Cardiac fibroblast (primary cell): ENCODE measurements around the gene PLA2G2C.

Source experiments
- DNase-seq, 2 donors: peaks; one replicate each; pipeline versions ENCODE4 v3.0.0 to v3.0.0-alpha.2; 2010; ENCODE audit warnings: low read depth in 2 of 2
- H3K4me3 ChIP-seq, 2 donors: replicated peaks in 1 of 2; 1 replicate in 1 of 2; 2 replicates in 1 of 2; pipeline ENCODE4 v1.5.1; 2011; ENCODE audit warnings: low read depth in 2 of 2, low read length in 2 of 2, mild to moderate bottlenecking in 2 of 2, moderate library complexity in 1 of 2
- TF ChIP-seq, protein P1 (sequence below): IDR thresholded peaks from one replicate; pipeline ENCODE4 v1.5.1; 2011; ENCODE audit warnings: low read depth, mild to moderate bottlenecking, low read length, inconsistent platforms

PLA2G2C gene

DNA sequence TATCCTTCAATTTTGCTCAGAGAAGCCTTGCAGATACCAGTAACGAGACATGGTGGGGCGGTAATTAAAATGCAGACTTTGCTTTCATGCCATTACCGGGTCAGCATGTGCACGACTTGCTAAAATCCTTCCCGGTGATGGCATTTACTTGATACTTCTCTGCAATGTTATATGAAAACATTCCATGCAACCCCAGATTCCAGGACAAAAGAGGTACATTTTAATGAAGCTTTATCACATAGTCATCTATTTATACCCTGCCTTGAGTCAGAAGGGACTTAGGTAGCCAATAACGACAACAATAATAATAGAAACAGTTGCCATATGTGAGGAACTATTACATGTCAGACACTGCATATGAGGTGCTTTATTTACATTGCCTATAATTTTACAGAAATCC is 29.4 kb upstream of the PLA2G2C start:
- no peak overlapping the region for H3K4me3 ChIP-seq
- TF ChIP-seq, protein P1, sequence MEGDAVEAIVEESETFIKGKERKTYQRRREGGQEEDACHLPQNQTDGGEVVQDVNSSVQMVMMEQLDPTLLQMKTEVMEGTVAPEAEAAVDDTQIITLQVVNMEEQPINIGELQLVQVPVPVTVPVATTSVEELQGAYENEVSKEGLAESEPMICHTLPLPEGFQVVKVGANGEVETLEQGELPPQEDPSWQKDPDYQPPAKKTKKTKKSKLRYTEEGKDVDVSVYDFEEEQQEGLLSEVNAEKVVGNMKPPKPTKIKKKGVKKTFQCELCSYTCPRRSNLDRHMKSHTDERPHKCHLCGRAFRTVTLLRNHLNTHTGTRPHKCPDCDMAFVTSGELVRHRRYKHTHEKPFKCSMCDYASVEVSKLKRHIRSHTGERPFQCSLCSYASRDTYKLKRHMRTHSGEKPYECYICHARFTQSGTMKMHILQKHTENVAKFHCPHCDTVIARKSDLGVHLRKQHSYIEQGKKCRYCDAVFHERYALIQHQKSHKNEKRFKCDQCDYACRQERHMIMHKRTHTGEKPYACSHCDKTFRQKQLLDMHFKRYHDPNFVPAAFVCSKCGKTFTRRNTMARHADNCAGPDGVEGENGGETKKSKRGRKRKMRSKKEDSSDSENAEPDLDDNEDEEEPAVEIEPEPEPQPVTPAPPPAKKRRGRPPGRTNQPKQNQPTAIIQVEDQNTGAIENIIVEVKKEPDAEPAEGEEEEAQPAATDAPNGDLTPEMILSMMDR: no peak
- DNase-seq: no peak

DNA sequence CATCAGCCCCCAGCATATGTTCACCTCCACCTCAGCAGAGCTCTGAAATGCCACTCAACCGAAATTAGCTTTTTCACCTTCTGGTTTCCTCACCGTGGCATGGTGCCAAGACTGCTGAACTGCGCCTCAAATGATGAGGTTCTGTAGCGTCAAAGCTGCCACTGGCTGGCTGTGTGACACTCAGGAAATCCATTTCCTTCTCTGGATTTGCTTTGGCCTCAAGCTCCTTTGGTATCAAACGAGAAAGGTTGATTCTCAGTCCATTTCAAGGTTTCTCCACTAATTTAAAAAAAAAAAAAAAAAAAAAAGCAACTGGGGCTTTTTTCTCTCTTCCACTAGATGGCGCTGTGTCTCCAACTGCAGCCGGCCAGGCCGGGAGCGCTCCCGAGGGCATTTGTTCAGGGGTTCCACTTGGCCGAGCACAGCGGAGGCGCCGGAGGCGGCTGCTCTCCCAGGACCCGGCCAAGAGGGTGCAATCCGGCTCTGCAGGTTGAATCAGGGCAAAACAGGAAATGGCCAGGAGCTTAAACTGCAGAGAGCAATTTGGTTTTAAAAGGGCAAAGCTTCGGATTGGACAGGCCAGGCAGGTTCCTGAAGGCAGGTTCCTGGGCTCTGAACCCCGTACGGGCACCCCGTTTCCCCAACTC is 26.5 kb upstream of the PLA2G2C start:
- DNase-seq: peak; percentile 63 to 64
- TF ChIP-seq, protein P1: peak; percentile 81
- H3K4me3 ChIP-seq: no peak overlapping the region

DNA sequence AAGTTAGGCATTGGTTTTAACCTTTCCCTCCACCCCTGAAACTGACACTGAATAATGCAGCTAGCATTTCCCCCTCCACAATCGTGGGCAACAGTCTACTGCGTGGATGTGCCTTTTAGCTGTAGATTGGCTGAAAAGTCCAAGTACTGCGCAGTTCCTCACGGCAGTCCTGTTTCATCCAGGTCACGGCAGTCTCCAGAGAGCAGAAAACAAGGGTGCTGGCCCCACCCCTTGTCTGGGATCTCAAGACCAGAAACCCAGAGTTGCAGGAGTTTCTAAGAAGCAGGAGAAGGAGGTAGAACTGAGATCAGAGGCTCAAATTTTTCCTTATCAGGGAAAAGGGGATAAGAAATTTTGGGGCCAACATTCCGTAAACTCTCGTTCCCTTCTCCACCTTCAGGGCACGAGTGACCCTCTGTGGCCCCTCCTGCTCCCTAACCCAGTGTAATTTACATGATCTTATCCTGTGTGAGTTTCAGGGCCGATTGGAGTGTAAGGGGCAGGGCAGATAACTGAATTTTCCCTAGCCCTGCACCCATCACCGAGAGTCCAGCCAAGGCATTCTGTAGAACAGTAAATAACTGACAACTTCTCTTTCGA is 25.9 kb upstream of the PLA2G2C start:
- TF ChIP-seq, protein P1: no peak
- H3K4me3 ChIP-seq: no peak overlapping the region
- DNase-seq: no peak

DNA sequence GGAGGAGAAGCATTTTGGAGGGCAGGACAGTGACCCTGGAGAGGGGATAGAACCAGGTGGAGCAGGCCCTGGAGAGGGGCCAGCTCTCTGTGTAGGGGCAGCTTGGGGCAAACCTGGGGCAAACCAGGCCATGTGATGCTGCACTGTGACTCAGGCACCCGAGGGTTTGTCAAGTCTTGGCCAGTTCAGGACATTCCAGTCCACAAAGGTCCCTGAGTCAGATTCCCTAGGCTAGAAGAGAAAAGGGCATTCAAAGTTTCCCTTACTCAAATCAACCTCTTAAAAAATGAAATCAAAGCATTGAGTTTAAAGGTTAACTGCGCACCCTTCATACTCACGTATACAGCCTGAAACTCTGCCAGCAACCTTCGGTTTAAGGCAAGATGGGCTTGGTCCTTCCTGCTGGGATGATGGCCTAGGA is 25.2 kb upstream of the PLA2G2C start:
- DNase-seq: peak; percentile 53
- no peak overlapping the region for H3K4me3 ChIP-seq
- TF ChIP-seq, protein P1: no peak

DNA sequence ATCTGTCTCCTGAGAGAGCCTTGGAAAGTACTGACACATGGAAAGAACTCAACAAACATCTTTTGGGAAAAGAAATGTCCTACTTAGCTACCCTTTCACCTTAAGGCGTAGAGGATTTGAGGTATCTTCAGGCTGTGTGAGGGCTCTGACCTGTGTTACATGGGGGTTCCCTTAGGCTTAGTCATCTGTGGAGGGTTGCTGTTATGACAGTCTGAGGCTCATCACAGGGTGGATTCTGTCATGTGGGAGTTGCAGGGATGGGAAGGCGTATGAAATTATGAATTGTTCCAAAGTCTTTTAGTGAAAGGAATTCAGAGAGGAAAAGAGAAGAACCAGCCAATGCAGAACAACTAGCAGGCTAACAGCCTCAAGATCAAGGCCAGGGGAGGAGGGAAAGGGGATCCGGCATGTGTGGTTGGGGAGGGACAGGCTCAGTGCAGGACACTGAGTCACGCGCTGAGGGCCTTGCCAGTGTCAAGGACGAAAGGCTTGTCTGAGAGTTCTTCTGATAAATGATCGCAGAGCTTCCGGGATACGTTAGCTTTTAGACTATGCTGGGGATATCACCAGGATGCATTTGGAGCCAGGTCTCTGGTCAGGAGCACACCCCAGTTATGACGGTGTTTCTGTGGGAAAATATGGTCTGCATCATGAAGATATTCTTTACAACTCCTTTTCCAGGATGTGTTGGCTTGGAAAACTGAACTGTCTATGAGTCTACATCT is 24.6 kb upstream of the PLA2G2C start:
- DNase-seq: peak; percentile 5 to 26
- TF ChIP-seq, protein P1: no peak
- H3K4me3 ChIP-seq: no peak overlapping the region

DNA sequence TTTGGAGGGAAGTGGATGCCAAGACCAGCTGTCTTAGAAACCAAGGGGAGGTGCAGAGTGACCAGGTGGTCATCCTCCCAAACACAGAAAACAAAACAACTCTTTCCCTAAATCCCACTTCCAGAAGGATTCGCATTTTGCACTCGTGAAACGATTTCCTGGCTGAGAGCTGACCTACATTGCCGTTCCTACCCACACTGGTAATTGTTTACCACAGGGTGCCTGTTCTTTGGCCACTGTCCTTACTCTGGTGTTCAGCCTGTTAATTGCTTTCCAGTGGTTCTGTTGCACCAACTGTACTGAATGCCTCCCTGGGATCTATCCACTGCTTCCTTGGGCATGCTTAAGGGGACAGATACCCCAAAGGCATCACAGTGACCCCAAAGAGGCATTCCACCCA is 23.2 kb upstream of the PLA2G2C start:
- H3K4me3 ChIP-seq: no peak overlapping the region
- DNase-seq: no peak
- TF ChIP-seq, protein P1: no peak
